K562 (cell line): ENCODE results near the gene ATP5F1D. TPM values are rescaled to one million over a fixed set of nuclear protein-coding genes. Genes with fewer than 3 reads are reported as not detected.
A peak's percentile ranks its signal among the peaks of the same experiment; 100 is the strongest.

Experiments
- ATAC-seq: fragments of 200-7000 bp; cut with Tn5 transposase; 3 replicates; pipeline ENCODE4 v1.9.1; 2020; ENCODE audit warnings: moderate library complexity
- BruUV-seq: library from RNA; stranded (reverse); fragments of 400-500 nt; replicated peaks from 2 replicates; lab custom pipeline; 2021; lab: Mats Ljungman, UMichigan
- CTCF ChIA-PET: fragments of 300-600 bp; formaldehyde crosslinking; extraction: SDS; loops from one replicate; lab custom pipeline; 2021; ENCODE audit warnings: low intra/inter-chr PET ratio; lab: Yijun Ruan, JAX
- POLR2A ChIA-PET: fragments of 300-600, 350-650 bp; sonication (Branson Sonifier 250); formaldehyde crosslinking; extraction: SDS; loops from one replicate; lab custom pipeline; 2021; ENCODE audit warnings: antibody characterized with exemption, inconsistent platforms; lab: Yijun Ruan, JAX
- DNase-seq, 4 experiments: peaks; one replicate each; pipeline versions ENCODE4 v3.0.0 to v3.0.0-alpha.2; 2011 to 2018; ENCODE audit warnings: low spot score in 3 of 4, mixed read lengths in 3 of 4; ENCODE audit errors: extremely low read depth in 1 of 4
- FAIRE-seq: peaks from 2 replicates; lab custom pipeline; 2011; peaks lifted over from hg19 to GRCh38; lab: Jason Lieb, UNC
- H2AFZ ChIP-seq: 2 replicates; pipeline ENCODE4 v1.6.0; 2011; ENCODE audit warnings: low read depth, low read length, control low read depth, inconsistent platforms
- H3K27ac ChIP-seq: fragments of 200-600 bp; 3 replicates; pipeline ENCODE4 v1.8.0; 2011; ENCODE audit warnings: low read depth, mild to moderate bottlenecking, control low read depth, inconsistent platforms, low read length, moderate library complexity, mixed read lengths; ENCODE audit errors: extremely low read depth
- H3K27me3 ChIP-seq, 2 experiments: fragments of 300-600 bp in 1 of 2; 2 replicates in 1 of 2; 3 replicates in 1 of 2; pipeline versions ENCODE4 v1.6.0 to v1.8.0; 2011; ENCODE audit warnings: inconsistent platforms in 2 of 2, low read length in 2 of 2, mild to moderate bottlenecking in 1 of 2, mixed read lengths in 1 of 2, moderate library complexity in 1 of 2; ENCODE audit not compliant: control insufficient read depth in 2 of 2, insufficient read depth in 2 of 2
- H3K36me3 ChIP-seq: fragments of 300-600 bp; 3 replicates; pipeline ENCODE4 v1.8.0; 2011; ENCODE audit warnings: mild to moderate bottlenecking, low read length, inconsistent platforms; ENCODE audit not compliant: control insufficient read depth, insufficient read depth
- H3K4me1 ChIP-seq, 2 experiments: fragments of 200-600 bp in 1 of 2; replicated peaks in 1 of 2; 2 replicates in 1 of 2; 3 replicates in 1 of 2; pipeline versions ENCODE4 v1.5.1 to v1.8.0; 2011; ENCODE audit warnings: inconsistent platforms in 2 of 2, low read length in 2 of 2, mild to moderate bottlenecking in 1 of 2, mixed read lengths in 1 of 2, moderate library complexity in 1 of 2; ENCODE audit not compliant: control insufficient read depth in 2 of 2, insufficient read depth in 2 of 2
- H3K4me2 ChIP-seq: 2 replicates; pipeline ENCODE4 v1.6.1; 2011; ENCODE audit warnings: low read length, control low read depth, inconsistent platforms, mixed read lengths; ENCODE audit not compliant: insufficient read depth
- H3K4me3 ChIP-seq: fragments of 200-600 bp; sonication (generic), shearing (Covaris generic); 2 replicates; pipeline ENCODE4 v1.5.1; 2016; ENCODE audit warnings: control low read depth, inconsistent platforms
- H3K79me2 ChIP-seq: fragments of 200-600 bp; 3 replicates; pipeline ENCODE4 v1.8.0; 2011; ENCODE audit warnings: low read length, inconsistent platforms; ENCODE audit not compliant: control insufficient read depth, insufficient read depth
- H3K9ac ChIP-seq, 2 experiments: 2 replicates each; pipeline versions ENCODE4 v1.6.0 to v1.6.1; 2011; ENCODE audit warnings: low read depth in 2 of 2, low read length in 2 of 2, control low read depth in 1 of 2, inconsistent platforms in 1 of 2, mild to moderate bottlenecking in 1 of 2, mixed read lengths in 1 of 2; ENCODE audit not compliant: insufficient read depth in 1 of 2
- H3K9me1 ChIP-seq: one replicate; pipeline ENCODE4 v1.6.0; 2011; ENCODE audit warnings: inconsistent platforms, mild to moderate bottlenecking, low read length, moderate library complexity; ENCODE audit not compliant: control insufficient read depth, insufficient read depth
- H3K9me3 ChIP-seq: replicated peaks from 2 replicates; pipeline ENCODE4 v1.5.1; 2011; ENCODE audit warnings: low read depth, low read length, inconsistent platforms; ENCODE audit not compliant: control insufficient read depth, insufficient read depth
- H4K20me1 ChIP-seq: replicated peaks from 2 replicates; pipeline ENCODE4 v1.6.1; 2011; ENCODE audit warnings: low read length, inconsistent platforms, mixed read lengths; ENCODE audit not compliant: control insufficient read depth, insufficient read depth
- POLR2G ChIP-seq: fragments of 200-400 bp; formaldehyde crosslinking; IDR thresholded peaks from 2 replicates; pipeline ENCODE4 v1.6.1; 2017; ENCODE audit warnings: low read depth, mild to moderate bottlenecking, antibody characterized with exemption, low read length, moderate library complexity
- TFAP4 ChIP-seq: sonication (generic); formaldehyde crosslinking; IDR thresholded peaks from 2 replicates; pipeline ENCODE4 v1.8.0; 2022; ENCODE audit warnings: missing genetic modification reagents, mild to moderate bottlenecking, moderate library complexity, borderline replicate concordance
- ZNF639 ChIP-seq, 2 experiments: fragments of 200-800 bp in 1 of 2; sonication (Bioruptor generic) in 1 of 2; sonication (generic) in 1 of 2; formaldehyde crosslinking in 1 of 2; IDR thresholded peaks in 1 of 2; conservative IDR thresholded peaks in 1 of 2; 2 replicates each; pipeline versions ENCODE4 v1.5.0 to v1.6.1; 2016 to 2020; ENCODE audit warnings: missing compliant biosample characterization in 1 of 2, missing genetic modification characterization in 1 of 2, missing genetic modification reagents in 1 of 2
- ZNF707 ChIP-seq: fragments of 250-450 bp; sonication (Bioruptor Pico); conservative IDR thresholded peaks from 2 replicates; pipeline ENCODE4 v1.8.0; 2022; ENCODE audit warnings: inconsistent platforms, mild to moderate bottlenecking, moderate library complexity
- WGBS: fragments of 100-300 bp; shearing (Covaris generic); methylation state at CpG from one replicate; pipeline ENCODE4 v1.1.6; 2016; ENCODE audit warnings: low coverage, mixed read lengths; ENCODE audit not compliant: insufficient coverage; ENCODE audit errors: missing lambda C conversion rate; 5-methylcytosine and 5-hydroxymethylcytosine counted together
- in situ Hi-C: fragments of 300-500 bp; cut with MboI; formaldehyde crosslinking; loops from 4 replicates; pipeline ENCODE4 v1.15.0; 2018; ENCODE audit warnings: inconsistent platforms, mixed read lengths
- intact Hi-C: fragments of 100-400 bp; cut with micrococcal nuclease; formaldehyde crosslinking; loops from 2 replicates; pipeline ENCODE4 v1.14.2; 2022
- polyA plus RNA-seq, 8 experiments: library from polyadenylated mRNA; depleted of rRNA in 4 of 8; stranded (reverse) in 5 of 8; unstranded in 3 of 8; fragments of >200 nt; fragmentation: Nextera tagmentation in 2 of 8; fragmentation: Illumina TruSeq in 1 of 8; extraction: Ambion mirVana in 2 of 8; extraction: Trizol in 1 of 8; gene quantifications; 2 replicates each; pipeline versions ENCODE4 v1.2.1 to v1.2.3, GENCODE V29; 2011 to 2014; ENCODE audit warnings: inconsistent platforms in 1 of 8, missing spikeins in 1 of 8
- total RNA-seq, 7 experiments: library from RNA; depleted of rRNA in 6 of 7; stranded (reverse); fragments of >200 nt in 6 of 7; fragmentation: Illumina TruSeq in 2 of 7; extraction: Trizol in 2 of 7; gene quantifications; 2 replicates each; pipeline versions ENCODE4 v1.2.1 to v1.2.3, GENCODE V29; 2011 to 2021; ENCODE audit warnings: low replicate concordance in 1 of 7

The ATP5F1D gene
- total and polyA plus RNA-seq, 9 of the 15 experiments (the other 6 are each of a cell fraction or from before 2014, with no cell fraction given), result 3.9 to 409 (median 36.8) TPM

GRCh38 chr19:1225440-1226226 lies 15.9 kb upstream of the ATP5F1D start:
- no peaks in the 10 kb centered on the region; the same call in 1 of the 2 replicates for H3K9me3 ChIP-seq
- POLR2A ChIA-PET, result interaction anchor here (0.8 to 1.5 kb wide), 3 partner anchors 8 to 16 kb away, joined by 3 to 9 read pairs (median 3); partner anchors contain the start of gene ATP5F1D
- in situ Hi-C loops (loop anchor here (25.0 kb wide), 1 partner anchor 463 kb away; the partner anchor contains the start of gene MISP), intact Hi-C loops (no loop called here)
- H2AFZ ChIP-seq, result no peak overlapping the region
- WGBS, result 94% methylated on average over 16 of the region's 29 CpGs
- H3K4me1 ChIP-seq, result peaks cover 0 to 63% of the 10 kb centered on the region in 2 experiments; a peak in 2 of 5 replicates
- peaks cover 74% of the 10 kb centered on the region; the same call in 2 of the 3 replicates for H3K36me3 ChIP-seq
- TSS peak; percentile 50 for BruUV-seq
- no peak for TF ChIP-seq ZNF707
- peak; percentile 63 for TF ChIP-seq POLR2G
- no peak for TF ChIP-seq ZNF639 (CRISPR knock-in tag; conservative IDR thresholded peaks at IDR 0.05 in 1 of 2, IDR thresholded peaks at IDR 0.05 in 1 of 2)
- 0 out of 2 replicates have a peak, but pooled peaks have one; percentile 12 for TF ChIP-seq TFAP4
- H3K4me3 ChIP-seq, result no peak overlapping the region
- no peak for ATAC-seq
- H3K27me3 ChIP-seq, result no peaks in the 10 kb centered on the region
- no peak for FAIRE-seq
- no peak overlapping the region for H3K4me2 ChIP-seq
- peak overlapping the region in 1 of 2 experiments; percentile 26; a peak in 1 of 4 replicates for H3K9ac ChIP-seq
- H4K20me1 ChIP-seq, result 0 out of 2 replicates have a peak, but pooled peaks cover 6% of the 10 kb centered on the region
- no peaks in the 10 kb centered on the region for H3K9me1 ChIP-seq
- peaks cover 16% of the 10 kb centered on the region for H3K79me2 ChIP-seq
- no peak overlapping the region for H3K27ac ChIP-seq
- CTCF ChIA-PET, result no interaction called here
- no peak for DNase-seq
